ENCODE data around the gene UBN2. TPM values are rescaled to one million over a fixed set of nuclear protein-coding genes. Genes with fewer than 3 reads are reported as not detected.

Gene UBN2
- total and polyA plus RNA-seq, 2 of the 13 experiments (the other 11 are each of a cell fraction or from before 2014, with no cell fraction given), result 5.6 to 5.7 TPM

DNA sequence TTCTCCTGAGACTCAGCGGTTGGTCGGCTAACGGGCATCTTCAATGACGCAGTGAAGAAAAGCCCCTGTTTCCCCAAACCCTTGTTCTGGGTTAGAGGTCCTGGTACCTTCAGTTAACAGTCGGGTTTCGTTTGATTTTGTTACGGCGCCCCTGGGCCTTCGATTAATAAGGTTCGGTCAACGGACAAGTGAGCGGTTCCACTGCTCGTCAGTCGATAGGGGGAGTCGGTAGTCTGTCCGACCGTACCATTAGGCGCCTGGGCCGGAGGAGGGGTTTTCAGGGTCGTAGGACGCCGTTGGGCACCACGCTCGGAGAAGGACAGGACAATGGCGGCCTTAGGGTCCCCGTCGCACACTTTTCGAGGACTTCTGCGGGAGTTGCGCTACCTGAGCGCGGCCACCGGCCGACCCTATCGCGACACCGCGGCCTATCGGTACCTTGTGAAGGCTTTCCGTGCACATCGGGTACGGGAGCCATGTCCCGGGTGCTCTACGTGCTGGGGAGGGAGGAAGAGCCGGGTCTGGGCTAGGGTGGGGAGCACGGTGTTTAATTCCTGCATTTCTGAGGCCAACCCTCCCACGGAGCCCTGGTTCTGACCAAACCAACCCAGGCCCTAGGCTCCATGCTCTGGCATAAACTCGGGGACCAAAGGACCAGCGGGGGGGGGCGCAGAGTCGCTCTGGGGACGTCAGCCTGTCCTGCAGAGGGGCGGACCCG is 110.2 kb downstream of the UBN2 start, which contains the start of gene FMC1 (continued):
- TF ChIP-seq, protein P1, sequence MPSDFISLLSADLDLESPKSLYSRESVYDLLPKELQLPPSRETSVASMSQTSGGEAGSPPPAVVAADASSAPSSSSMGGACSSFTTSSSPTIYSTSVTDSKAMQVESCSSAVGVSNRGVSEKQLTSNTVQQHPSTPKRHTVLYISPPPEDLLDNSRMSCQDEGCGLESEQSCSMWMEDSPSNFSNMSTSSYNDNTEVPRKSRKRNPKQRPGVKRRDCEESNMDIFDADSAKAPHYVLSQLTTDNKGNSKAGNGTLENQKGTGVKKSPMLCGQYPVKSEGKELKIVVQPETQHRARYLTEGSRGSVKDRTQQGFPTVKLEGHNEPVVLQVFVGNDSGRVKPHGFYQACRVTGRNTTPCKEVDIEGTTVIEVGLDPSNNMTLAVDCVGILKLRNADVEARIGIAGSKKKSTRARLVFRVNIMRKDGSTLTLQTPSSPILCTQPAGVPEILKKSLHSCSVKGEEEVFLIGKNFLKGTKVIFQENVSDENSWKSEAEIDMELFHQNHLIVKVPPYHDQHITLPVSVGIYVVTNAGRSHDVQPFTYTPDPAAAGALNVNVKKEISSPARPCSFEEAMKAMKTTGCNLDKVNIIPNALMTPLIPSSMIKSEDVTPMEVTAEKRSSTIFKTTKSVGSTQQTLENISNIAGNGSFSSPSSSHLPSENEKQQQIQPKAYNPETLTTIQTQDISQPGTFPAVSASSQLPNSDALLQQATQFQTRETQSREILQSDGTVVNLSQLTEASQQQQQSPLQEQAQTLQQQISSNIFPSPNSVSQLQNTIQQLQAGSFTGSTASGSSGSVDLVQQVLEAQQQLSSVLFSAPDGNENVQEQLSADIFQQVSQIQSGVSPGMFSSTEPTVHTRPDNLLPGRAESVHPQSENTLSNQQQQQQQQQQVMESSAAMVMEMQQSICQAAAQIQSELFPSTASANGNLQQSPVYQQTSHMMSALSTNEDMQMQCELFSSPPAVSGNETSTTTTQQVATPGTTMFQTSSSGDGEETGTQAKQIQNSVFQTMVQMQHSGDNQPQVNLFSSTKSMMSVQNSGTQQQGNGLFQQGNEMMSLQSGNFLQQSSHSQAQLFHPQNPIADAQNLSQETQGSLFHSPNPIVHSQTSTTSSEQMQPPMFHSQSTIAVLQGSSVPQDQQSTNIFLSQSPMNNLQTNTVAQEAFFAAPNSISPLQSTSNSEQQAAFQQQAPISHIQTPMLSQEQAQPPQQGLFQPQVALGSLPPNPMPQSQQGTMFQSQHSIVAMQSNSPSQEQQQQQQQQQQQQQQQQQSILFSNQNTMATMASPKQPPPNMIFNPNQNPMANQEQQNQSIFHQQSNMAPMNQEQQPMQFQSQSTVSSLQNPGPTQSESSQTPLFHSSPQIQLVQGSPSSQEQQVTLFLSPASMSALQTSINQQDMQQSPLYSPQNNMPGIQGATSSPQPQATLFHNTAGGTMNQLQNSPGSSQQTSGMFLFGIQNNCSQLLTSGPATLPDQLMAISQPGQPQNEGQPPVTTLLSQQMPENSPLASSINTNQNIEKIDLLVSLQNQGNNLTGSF (CRISPR knock-in tag; IDR thresholded peaks at IDR 0.05), result peak; percentile 55; the same call in 1 of the 2 replicates
- peak; percentile 24 for TF ChIP-seq TBL1XR1 (IDR thresholded peaks at IDR 0.05; ENCODE audit: borderline replicate concordance, low read length, partially characterized antibody)
- TF ChIP-seq ZNF460 (CRISPR knock-in tag; IDR thresholded peaks at IDR 0.05; ENCODE audit: borderline replicate concordance), result no peak
- TF ChIP-seq JUNB (CRISPR knock-in tag; IDR thresholded peaks at IDR 0.05; ENCODE audit: borderline replicate concordance), result no peak
- TF ChIP-seq NFKB2 (CRISPR knock-in tag; IDR thresholded peaks at IDR 0.05; ENCODE audit: borderline replicate concordance), result peak; percentile 69; the same call in 1 of the 2 replicates
- TF ChIP-seq JUN (CRISPR knock-in tag; IDR thresholded peaks at IDR 0.05), result no peak
- no peak for TF ChIP-seq ZKSCAN5 (CRISPR knock-in tag; IDR thresholded peaks at IDR 0.05)
- TF ChIP-seq ZNF775 (CRISPR knock-in tag; IDR thresholded peaks at IDR 0.05; ENCODE audit: borderline replicate concordance), result no peak
- TF ChIP-seq, protein P2, sequence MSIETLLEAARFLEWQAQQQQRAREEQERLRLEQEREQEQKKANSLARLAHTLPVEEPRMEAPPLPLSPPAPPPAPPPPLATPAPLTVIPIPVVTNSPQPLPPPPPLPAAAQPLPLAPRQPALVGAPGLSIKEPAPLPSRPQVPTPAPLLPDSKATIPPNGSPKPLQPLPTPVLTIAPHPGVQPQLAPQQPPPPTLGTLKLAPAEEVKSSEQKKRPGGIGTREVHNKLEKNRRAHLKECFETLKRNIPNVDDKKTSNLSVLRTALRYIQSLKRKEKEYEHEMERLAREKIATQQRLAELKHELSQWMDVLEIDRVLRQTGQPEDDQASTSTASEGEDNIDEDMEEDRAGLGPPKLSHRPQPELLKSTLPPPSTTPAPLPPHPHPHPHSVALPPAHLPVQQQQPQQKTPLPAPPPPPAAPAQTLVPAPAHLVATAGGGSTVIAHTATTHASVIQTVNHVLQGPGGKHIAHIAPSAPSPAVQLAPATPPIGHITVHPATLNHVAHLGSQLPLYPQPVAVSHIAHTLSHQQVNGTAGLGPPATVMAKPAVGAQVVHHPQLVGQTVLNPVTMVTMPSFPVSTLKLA (IDR thresholded peaks at IDR 0.05), result no peak
- TF ChIP-seq, protein P3, sequence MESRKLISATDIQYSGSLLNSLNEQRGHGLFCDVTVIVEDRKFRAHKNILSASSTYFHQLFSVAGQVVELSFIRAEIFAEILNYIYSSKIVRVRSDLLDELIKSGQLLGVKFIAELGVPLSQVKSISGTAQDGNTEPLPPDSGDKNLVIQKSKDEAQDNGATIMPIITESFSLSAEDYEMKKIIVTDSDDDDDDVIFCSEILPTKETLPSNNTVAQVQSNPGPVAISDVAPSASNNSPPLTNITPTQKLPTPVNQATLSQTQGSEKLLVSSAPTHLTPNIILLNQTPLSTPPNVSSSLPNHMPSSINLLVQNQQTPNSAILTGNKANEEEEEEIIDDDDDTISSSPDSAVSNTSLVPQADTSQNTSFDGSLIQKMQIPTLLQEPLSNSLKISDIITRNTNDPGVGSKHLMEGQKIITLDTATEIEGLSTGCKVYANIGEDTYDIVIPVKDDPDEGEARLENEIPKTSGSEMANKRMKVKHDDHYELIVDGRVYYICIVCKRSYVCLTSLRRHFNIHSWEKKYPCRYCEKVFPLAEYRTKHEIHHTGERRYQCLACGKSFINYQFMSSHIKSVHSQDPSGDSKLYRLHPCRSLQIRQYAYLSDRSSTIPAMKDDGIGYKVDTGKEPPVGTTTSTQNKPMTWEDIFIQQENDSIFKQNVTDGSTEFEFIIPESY (CRISPR knock-in tag; IDR thresholded peaks at IDR 0.05), result no peak
- TF ChIP-seq CREB1 (IDR thresholded peaks at IDR 0.05), result peak; percentile 73
- TF ChIP-seq CREB1 (CRISPR knock-in tag; IDR thresholded peaks at IDR 0.05), result peak; percentile 87
- no peak for TF ChIP-seq ZSCAN22 (CRISPR knock-in tag; IDR thresholded peaks at IDR 0.05)
- peak; percentile 68; the same call in 1 of the 2 replicates for TF ChIP-seq ZNF224 (CRISPR knock-in tag; IDR thresholded peaks at IDR 0.05)
